NCI-H128 (cell line): ENCODE data around the gene PTPRU.
"Not testable (repeated sequence)": the region's sequence is repeated elsewhere in the genome, so short reads cannot be mapped to it uniquely, and the experiment has no call there.

Source experiments
- DNase-seq: peaks from one replicate; lab custom pipeline; 2025; ENCODE audit not compliant: unreplicated experiment; lab: John Stamatoyannopoulos, UW

PTPRU gene

GRCh38 chr1:29285771-29286170 is 49.4 kb downstream of the PTPRU start:
- no peak for DNase-seq

GRCh38 chr1:29286194-29286767 is 50.0 kb downstream of the PTPRU start:
- no peak for DNase-seq

GRCh38 chr1:29289493-29289892 is 53.2 kb downstream of the PTPRU start:
- no peak for DNase-seq

- no peak for DNase-seq
These were observed 54.2 kb downstream of the PTPRU start for GRCh38 chr1:29290414-29290985.

- DNase-seq, result no peak
These were observed 55.4 kb downstream of the PTPRU start for GRCh38 chr1:29291756-29292155.

GRCh38 chr1:29292344-29292743 is 56.0 kb downstream of the PTPRU start:
- no peak for DNase-seq

- no peak for DNase-seq
These were observed 61.1 kb downstream of the PTPRU start for GRCh38 chr1:29297450-29297849.

- no peak for DNase-seq
These were observed 61.9 kb downstream of the PTPRU start for GRCh38 chr1:29298246-29298645.

GRCh38 chr1:29299446-29299845 is 63.1 kb downstream of the PTPRU start:
- DNase-seq, result no peak

- DNase-seq, result not testable (repeated sequence)
These were observed 65.4 kb downstream of the PTPRU start for GRCh38 chr1:29301732-29302131.

- DNase-seq, result no peak
These were observed 67.1 kb downstream of the PTPRU start for GRCh38 chr1:29303201-29304024.

- DNase-seq, result no peak
These were observed 67.8 kb downstream of the PTPRU start for GRCh38 chr1:29304025-29304684.

GRCh38 chr1:29305943-29306342 is 69.6 kb downstream of the PTPRU start:
- DNase-seq, result no peak

- DNase-seq, result no peak
These were observed 70.3 kb downstream of the PTPRU start for GRCh38 chr1:29306471-29307140.

GRCh38 chr1:29309075-29309474 is 72.8 kb downstream of the PTPRU start:
- no peak for DNase-seq

- DNase-seq, result no peak
These were observed 73.3 kb downstream of the PTPRU start for GRCh38 chr1:29309621-29310020.

- DNase-seq, result no peak
These were observed 74.4 kb downstream of the PTPRU start for GRCh38 chr1:29310616-29311180.

- DNase-seq, result no peak
These were observed 75.2 kb downstream of the PTPRU start for GRCh38 chr1:29311352-29312030.

- no peak for DNase-seq
These were observed 76.4 kb downstream of the PTPRU start for GRCh38 chr1:29312469-29313461.
